IMR-90 (cell line): Measurements from ENCODE around the gene SPAG9. TPM values are rescaled to one million over a fixed set of nuclear protein-coding genes. Genes with fewer than 3 reads are reported as not detected.

Source experiments
- ATAC-seq: fragments of 200-7000 bp; cut with Tn5 transposase; 2 replicates; pipeline ENCODE4 v1.9.1; 2020; ENCODE audit warnings: low read depth, mild to moderate bottlenecking, moderate library complexity
- BruUV-seq: library from RNA; stranded (reverse); fragments of 400-500 nt; replicated peaks from 2 replicates; lab custom pipeline; 2021; lab: Mats Ljungman, UMichigan
- CTCF ChIA-PET: fragments of 300-600 bp; formaldehyde crosslinking; extraction: SDS; loops from one replicate; lab custom pipeline; 2021; ENCODE audit warnings: antibody characterized with exemption; lab: Yijun Ruan, JAX
- POLR2A ChIA-PET: fragments of 300-600 bp; sonication (Branson Sonifier 250); formaldehyde crosslinking; loops from one replicate; lab custom pipeline; 2022; ENCODE audit warnings: antibody characterized with exemption; ENCODE audit not compliant: unreplicated experiment; lab: Charles Lee
- DNase-seq: peaks from one replicate; pipeline ENCODE4 v3.0.0; 2013
- H2AFZ ChIP-seq: replicated peaks from 2 replicates; pipeline ENCODE3; 2013; ENCODE audit warnings: low read length, mild to moderate bottlenecking; ENCODE audit not compliant: poor library complexity
- H2AK5ac ChIP-seq: 2 replicates; pipeline ENCODE4 v1.6.1; 2013; ENCODE audit warnings: low read depth, low read length, inconsistent platforms
- H2AK9ac ChIP-seq: replicated peaks from 2 replicates; pipeline ENCODE3; 2013; ENCODE audit warnings: mild to moderate bottlenecking, low read depth, low read length, moderate library complexity; ENCODE audit not compliant: poor library complexity
- H2BK120ac ChIP-seq: 2 replicates; pipeline ENCODE4 v1.6.1; 2013; ENCODE audit warnings: low read depth, low read length, inconsistent platforms
- H2BK15ac ChIP-seq: 3 replicates; pipeline ENCODE4 v1.6.1; 2013; ENCODE audit warnings: low read depth, low read length, inconsistent platforms
- H2BK20ac ChIP-seq: 2 replicates; pipeline ENCODE4 v1.6.1; 2013; ENCODE audit warnings: low read depth, mild to moderate bottlenecking, inconsistent platforms, low read length, moderate library complexity
- H2BK5ac ChIP-seq: 2 replicates; pipeline ENCODE4 v1.6.1; 2013; ENCODE audit warnings: mild to moderate bottlenecking, low read depth, low read length, inconsistent platforms; ENCODE audit not compliant: poor library complexity, severe bottlenecking
- H3K14ac ChIP-seq: replicated peaks from 2 replicates; pipeline ENCODE4 v1.6.1; 2013; ENCODE audit warnings: low read depth, low read length, inconsistent platforms
- H3K18ac ChIP-seq: 2 replicates; pipeline ENCODE4 v1.6.1; 2013; ENCODE audit warnings: low read depth, low read length, control low read depth
- H3K23ac ChIP-seq: 2 replicates; pipeline ENCODE4 v1.6.1; 2013; ENCODE audit warnings: low read depth, low read length, inconsistent platforms
- H3K27ac ChIP-seq: 2 replicates; pipeline ENCODE4 v1.5.1; 2013; ENCODE audit warnings: mild to moderate bottlenecking, control low read depth, low read length; ENCODE audit not compliant: insufficient read depth
- H3K27me3 ChIP-seq: 2 replicates; pipeline ENCODE4 v1.6.1; 2013; ENCODE audit warnings: low read length; ENCODE audit not compliant: control insufficient read depth, insufficient read depth
- H3K36me3 ChIP-seq: 2 replicates; pipeline ENCODE4 v1.6.1; 2013; ENCODE audit warnings: low read length, mixed read lengths; ENCODE audit not compliant: control insufficient read depth, insufficient read depth
- H3K4ac ChIP-seq: 2 replicates; pipeline ENCODE4 v1.6.1; 2013; ENCODE audit warnings: low read depth, low read length, inconsistent platforms
- H3K4me1 ChIP-seq: 2 replicates; pipeline ENCODE4 v1.6.1; 2013; ENCODE audit warnings: low read length, mixed read lengths; ENCODE audit not compliant: control insufficient read depth, insufficient read depth
- H3K4me2 ChIP-seq: 2 replicates; pipeline ENCODE4 v1.6.1; 2013; ENCODE audit warnings: low read depth, mild to moderate bottlenecking, control low read depth, low read length, moderate library complexity
- H3K4me3 ChIP-seq: 2 replicates; pipeline ENCODE4 v1.5.1; 2013; ENCODE audit warnings: low read depth, mild to moderate bottlenecking, control low read depth, low read length, moderate library complexity; ENCODE audit not compliant: insufficient read depth
- H3K56ac ChIP-seq: 2 replicates; pipeline ENCODE4 v1.6.1; 2013; ENCODE audit warnings: low read length, inconsistent platforms; ENCODE audit not compliant: insufficient read depth; ENCODE audit errors: extremely low read depth
- H3K79me1 ChIP-seq, 2 experiments: 2 replicates each; pipeline ENCODE4 v1.6.1; 2013; ENCODE audit warnings: low read length in 2 of 2, inconsistent platforms in 1 of 2, low read depth in 1 of 2
- H3K9ac ChIP-seq: 2 replicates; pipeline ENCODE4 v1.6.1; 2013; ENCODE audit warnings: low read depth, low read length, control low read depth
- H3K9me1 ChIP-seq: 2 replicates; pipeline ENCODE4 v1.6.1; 2013; ENCODE audit warnings: low read length, inconsistent platforms; ENCODE audit not compliant: insufficient read depth
- H3K9me3 ChIP-seq: 2 replicates; pipeline ENCODE4 v1.6.1; 2013; ENCODE audit warnings: low read length; ENCODE audit not compliant: control insufficient read depth, insufficient read depth
- H4K20me1 ChIP-seq: 2 replicates; pipeline ENCODE4 v1.6.1; 2013; ENCODE audit warnings: low read length, inconsistent platforms; ENCODE audit not compliant: insufficient read depth
- H4K5ac ChIP-seq: 2 replicates; pipeline ENCODE4 v1.6.1; 2013; ENCODE audit warnings: mild to moderate bottlenecking, low read depth, low read length, control low read depth
- H4K8ac ChIP-seq, 2 experiments: 2 replicates each; pipeline ENCODE4 v1.6.1; 2013; ENCODE audit warnings: low read depth in 2 of 2, low read length in 2 of 2, control low read depth in 1 of 2, inconsistent platforms in 1 of 2
- H4K91ac ChIP-seq: 2 replicates; pipeline ENCODE4 v1.6.1; 2013; ENCODE audit warnings: low read depth, low read length, inconsistent platforms; ENCODE audit not compliant: insufficient read depth
- BHLHE40 ChIP-seq: fragments of 150-350 bp; IDR thresholded peaks from 2 replicates; pipeline ENCODE4 v1.6.1; 2016; ENCODE audit warnings: mild to moderate bottlenecking, low read depth, low read length
- CHD1 ChIP-seq: IDR thresholded peaks from 2 replicates; pipeline ENCODE4 v1.6.1; 2012; ENCODE audit warnings: low read depth, low read length, improper control_type of control experiment
- MAZ ChIP-seq: IDR thresholded peaks from 2 replicates; pipeline ENCODE4 v1.6.1; 2012; ENCODE audit warnings: low read depth, mild to moderate bottlenecking, low read length, improper control_type of control experiment, moderate library complexity, borderline replicate concordance
- MXI1 ChIP-seq: IDR thresholded peaks from 2 replicates; pipeline ENCODE4 v1.6.1; 2012; ENCODE audit warnings: low read depth, mild to moderate bottlenecking, low read length, moderate library complexity, borderline replicate concordance
- RAD21 ChIP-seq: IDR thresholded peaks from 2 replicates; pipeline ENCODE4 v1.6.1; 2012; ENCODE audit warnings: low read length, improper control_type of control experiment
- SMC3 ChIP-seq: fragments of 150-350 bp; IDR thresholded peaks from 2 replicates; pipeline ENCODE4 v1.6.1; 2016; ENCODE audit warnings: low read depth, mild to moderate bottlenecking, antibody characterized with exemption, low read length, moderate library complexity
- WGBS, 2 experiments: methylation state at CpG; one replicate each; pipeline versions ENCODE4 v1.1.5 to v1.1.7; 2013; ENCODE audit warnings: missing lambda C conversion rate in 2 of 2; ENCODE audit not compliant: insufficient read length in 1 of 2; ENCODE audit errors: extremely low coverage in 2 of 2; 5-methylcytosine and 5-hydroxymethylcytosine counted together
- dilution Hi-C: fragments of 300-500 bp; cut with HindIII; formaldehyde crosslinking; loops from one replicate; pipeline ENCODE4 v1.14.3; 2018; ENCODE audit warnings: low sequenced_read_pairs; ENCODE audit not compliant: unreplicated experiment
- in situ Hi-C: fragments of 300-500 bp; cut with MboI; formaldehyde crosslinking; loops from 3 replicates; pipeline ENCODE4 v1.14.3; 2019; ENCODE audit warnings: low sequenced_read_pairs, inconsistent platforms, mixed read lengths
- intact Hi-C: fragments of 100-400 bp; cut with micrococcal nuclease; formaldehyde crosslinking; loops from 2 replicates; pipeline ENCODE4 v1.10.0; 2022
- polyA plus RNA-seq, 3 experiments: library from polyadenylated mRNA; depleted of rRNA; stranded (reverse); fragments of >200 nt; gene quantifications; 2 replicates each; pipeline ENCODE4 v1.2.3, GENCODE V29; 2012; ENCODE audit warnings: low replicate concordance in 1 of 3
- total RNA-seq: library from RNA; depleted of rRNA; stranded (reverse); fragments of >200 nt; gene quantifications from 2 replicates; pipeline ENCODE4 v1.2.3, GENCODE V29; 2012

Gene SPAG9
- total and polyA plus RNA-seq, 2 of the 4 experiments (the other 2 are of a cell fraction): 26.7 to 75.5 TPM

GRCh38 chr17:50988427-50988826, 132.2 kb downstream of the SPAG9 start:
- TF ChIP-seq MXI1 (no peak), SMC3 (no peak), BHLHE40 (no peak), CHD1 (no peak), MAZ (no peak), RAD21 (no peak)
- intact Hi-C loops: no loop called here
- Histone ChIP-seq H3K56ac (no peak overlapping the region), H2BK20ac (no peak overlapping the region), H3K4me2 (no peak overlapping the region), H3K4me1 (peaks cover 3% of the 10 kb centered on the region; the same call in 1 of the 2 replicates), H3K9ac (no peak overlapping the region), H2BK15ac (no peak overlapping the region), H2AFZ (no peak overlapping the region), H4K5ac (no peak overlapping the region), H4K8ac (no peak overlapping the region), H3K36me3 (peaks cover 27% of the 10 kb centered on the region), H3K27ac (no peak overlapping the region), H4K91ac (no peak overlapping the region), H3K9me1 (no peaks in the 10 kb centered on the region), H4K20me1 (no peaks in the 10 kb centered on the region), H3K14ac (no peak overlapping the region), H2AK9ac (no peak overlapping the region), H3K18ac (no peak overlapping the region), H3K4me3 (no peak overlapping the region), H2AK5ac (no peak overlapping the region), H3K27me3 (no peaks in the 10 kb centered on the region), H2BK5ac (no peak overlapping the region), H3K23ac (no peak overlapping the region), H3K79me1 (peaks cover 0 to 5% of the 10 kb centered on the region in 2 experiments; a peak in 1 of 4 replicates), H3K9me3 (no peaks in the 10 kb centered on the region), H2BK120ac (no peak overlapping the region), H3K4ac (no peak overlapping the region)
- no peak for ATAC-seq
- POLR2A ChIA-PET: no interaction called here
- CTCF ChIA-PET: no interaction called here
- BruUV-seq: no TSS peak
- in situ Hi-C loops: no loop called here
- DNase-seq: no peak
- dilution Hi-C loops: no loop called here
- WGBS, 2 experiments: no CpG with 5 or more reads among the region's 5 CpGs
